ENCODE measurements around the gene RCBTB2.

RCBTB2 gene

GRCh38 chr13:48549658-48550057, 16.8 kb upstream of the RCBTB2 start:
- Mint-ChIP-seq H3K36me3 (no peaks in the 10 kb centered on the region), H3K27ac (no peak overlapping the region), H3K4me3 (no peak overlapping the region), H3K4me1 (no peaks in the 10 kb centered on the region), H3K9me3 (no peaks in the 10 kb centered on the region)
- DNase-seq (ENCODE audit: low spot score in 2 of 2), result no peak
- ATAC-seq, result no peak

DNA sequence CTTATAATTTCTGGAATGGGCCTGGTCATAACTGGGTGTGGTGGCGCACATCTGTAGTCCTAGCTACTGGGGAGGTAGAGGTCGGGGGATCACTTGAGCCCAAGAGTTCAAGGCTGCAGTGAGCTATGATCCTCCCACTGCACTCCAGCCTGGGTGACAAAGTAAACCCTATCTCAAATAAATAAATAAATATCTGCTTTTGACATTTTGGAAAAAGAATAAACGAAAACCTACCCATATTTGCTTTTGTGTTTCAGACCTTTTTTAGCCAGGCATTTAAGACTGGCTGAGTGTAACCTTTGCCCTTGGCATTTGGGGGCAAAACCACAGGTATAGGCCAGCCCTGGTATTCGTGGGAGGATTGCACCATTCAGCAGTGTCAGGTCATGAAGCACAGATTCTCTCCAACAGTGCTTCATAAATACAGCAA, 14.8 kb upstream of the RCBTB2 start:
- ATAC-seq (no peak), DNase-seq (ENCODE audit: low spot score in 2 of 2) (no peak)
- no peaks in the 10 kb centered on the region for H3K9me3 Mint-ChIP-seq
- no peaks in the 10 kb centered on the region for H3K36me3 Mint-ChIP-seq
- H3K27ac Mint-ChIP-seq, result no peak overlapping the region
- no peaks in the 10 kb centered on the region for H3K4me1 Mint-ChIP-seq
- H3K4me3 Mint-ChIP-seq, result no peak overlapping the region

DNA sequence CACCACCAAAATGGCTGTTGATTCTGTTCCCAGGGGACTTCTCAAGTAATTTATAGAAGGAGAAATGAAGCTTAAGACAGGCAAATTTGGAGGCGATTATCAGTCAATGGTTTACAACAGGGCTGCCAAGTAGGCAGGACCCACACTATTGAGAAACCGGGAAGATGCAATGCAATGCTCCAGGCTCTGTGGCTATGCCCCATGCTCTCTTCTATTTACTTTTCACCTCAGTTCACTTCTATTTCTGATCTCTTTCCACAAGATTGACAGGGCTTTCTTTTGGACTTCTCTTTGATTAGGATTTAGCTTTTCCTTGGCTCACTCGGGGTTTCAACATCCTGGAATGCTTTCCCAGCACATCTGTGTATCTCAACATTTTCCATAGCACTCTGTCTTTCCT, 12.7 kb upstream of the RCBTB2 start:
- Mint-ChIP-seq H3K27ac (no peak overlapping the region), H3K9me3 (no peaks in the 10 kb centered on the region), H3K4me1 (no peaks in the 10 kb centered on the region), H3K4me3 (no peak overlapping the region), H3K36me3 (no peaks in the 10 kb centered on the region)
- DNase-seq (ENCODE audit: low spot score in 2 of 2), result no peak
- ATAC-seq, result no peak

GRCh38 chr13:48542581-48543341, 9.9 kb upstream of the RCBTB2 start:
- H3K36me3 Mint-ChIP-seq, result no peaks in the 10 kb centered on the region
- no peaks in the 10 kb centered on the region for H3K9me3 Mint-ChIP-seq
- no peak overlapping the region for H3K4me3 Mint-ChIP-seq
- ATAC-seq, result no peak
- H3K4me1 Mint-ChIP-seq, result peaks cover 5% of the 10 kb centered on the region
- no peak overlapping the region for H3K27ac Mint-ChIP-seq
- DNase-seq (ENCODE audit: low spot score in 2 of 2), result no peak

DNA sequence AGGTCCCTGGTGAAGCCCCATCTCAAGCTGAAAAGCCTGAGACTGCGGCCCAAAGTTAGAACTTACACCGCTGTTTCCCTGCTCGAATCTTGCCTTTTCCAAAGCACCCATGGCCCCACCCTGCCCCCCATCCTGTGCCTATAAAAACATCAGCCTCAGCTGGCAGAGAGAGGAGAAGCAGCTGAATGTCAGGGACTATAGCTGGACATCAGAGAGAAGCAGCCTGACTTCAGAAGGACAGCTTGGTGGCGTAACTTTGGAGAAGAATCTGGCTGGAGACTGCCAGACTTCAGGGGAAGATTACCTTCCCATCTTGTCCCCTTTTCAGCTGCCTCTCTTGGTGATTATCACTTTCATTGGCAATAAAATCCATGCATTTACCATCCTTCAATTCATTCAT, 9.3 kb upstream of the RCBTB2 start:
- Mint-ChIP-seq H3K4me3 (no peak overlapping the region), H3K36me3 (no peaks in the 10 kb centered on the region), H3K27ac (no peak overlapping the region), H3K9me3 (peaks cover 4% of the 10 kb centered on the region), H3K4me1 (peaks cover 5% of the 10 kb centered on the region)
- ATAC-seq, result no peak
- no peak for DNase-seq (ENCODE audit: low spot score in 2 of 2)

DNA sequence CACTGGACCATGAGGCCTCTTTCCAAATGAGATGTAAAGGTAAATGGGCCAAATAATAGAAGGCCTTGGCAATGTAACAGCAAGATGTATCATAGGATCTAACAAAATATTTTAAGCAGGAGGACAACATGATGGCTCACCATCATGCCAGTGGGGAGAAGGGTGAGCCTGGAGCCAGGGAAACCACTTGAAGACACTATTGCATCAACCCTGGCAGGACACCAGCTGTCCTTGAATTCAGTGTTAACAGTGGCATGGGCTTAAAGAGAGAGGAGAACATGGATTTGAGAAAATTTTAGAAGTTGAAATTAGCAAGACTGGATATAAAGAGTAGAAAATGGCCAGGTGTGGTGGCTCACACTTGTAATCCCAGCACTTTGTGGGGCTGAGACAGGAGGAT, 6.7 kb upstream of the RCBTB2 start:
- ATAC-seq (no peak), DNase-seq (ENCODE audit: low spot score in 2 of 2) (no peak)
- Mint-ChIP-seq H3K27ac (no peak overlapping the region), H3K9me3 (peaks cover 15% of the 10 kb centered on the region), H3K4me3 (no peak overlapping the region), H3K36me3 (no peaks in the 10 kb centered on the region), H3K4me1 (peaks cover 5% of the 10 kb centered on the region)

DNA sequence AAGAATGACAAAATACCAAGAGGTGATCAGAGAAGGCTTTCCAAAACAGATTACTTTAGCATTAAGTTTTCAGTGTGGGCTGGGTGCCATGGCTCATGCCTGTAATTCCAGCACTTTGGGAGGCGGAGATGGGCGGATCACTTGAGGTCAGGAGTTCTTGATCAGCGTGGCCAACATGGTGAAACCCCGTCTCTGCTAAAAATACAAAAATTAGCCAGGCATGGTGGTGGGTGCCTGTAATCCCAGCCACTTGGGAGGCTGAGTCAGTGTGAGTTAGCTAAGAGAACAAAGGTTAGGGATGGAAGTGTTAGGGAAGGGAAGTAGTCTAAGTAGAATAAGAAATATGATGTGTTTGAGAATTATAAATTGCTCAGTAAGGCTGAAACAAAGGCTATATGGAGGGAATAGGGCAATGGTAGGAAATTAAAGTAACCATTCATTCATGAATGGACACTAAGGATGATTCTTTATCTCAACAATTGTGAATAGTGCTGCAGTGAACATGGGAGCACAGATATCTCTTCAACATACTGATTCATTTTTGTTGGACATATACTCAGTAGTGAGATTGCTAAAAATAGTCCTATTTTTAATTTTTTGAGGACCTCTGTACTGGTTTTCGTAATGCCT, 3.9 kb upstream of the RCBTB2 start:
- no peak for DNase-seq (ENCODE audit: low spot score in 2 of 2)
- no peak overlapping the region for H3K27ac Mint-ChIP-seq
- ATAC-seq, result no peak
- peaks cover 19% of the 10 kb centered on the region for H3K36me3 Mint-ChIP-seq
- peaks cover 15% of the 10 kb centered on the region for H3K9me3 Mint-ChIP-seq
- peaks cover 7% of the 10 kb centered on the region for H3K4me1 Mint-ChIP-seq
- H3K4me3 Mint-ChIP-seq, result no peak overlapping the region

DNA sequence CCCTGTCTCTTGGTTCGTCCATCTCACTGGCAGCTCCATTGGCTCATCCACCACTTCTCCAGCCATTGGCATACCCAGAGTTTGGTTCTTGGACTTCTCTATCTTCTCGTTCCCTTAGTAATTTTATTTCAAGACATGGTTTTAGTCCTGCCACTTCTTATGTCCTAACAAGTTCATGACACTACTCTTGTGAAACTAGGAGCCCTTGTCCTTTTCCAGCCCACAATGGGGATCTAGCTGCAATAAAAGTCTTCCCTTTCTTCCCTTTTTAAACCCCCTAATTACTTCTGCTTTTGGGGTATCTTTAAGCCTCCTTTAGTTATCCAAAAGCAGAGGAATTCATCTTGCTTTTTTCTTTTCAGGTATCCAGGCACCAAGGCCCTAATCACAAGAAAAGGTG, 2.9 kb upstream of the RCBTB2 start:
- no peak for ATAC-seq
- H3K9me3 Mint-ChIP-seq, result peaks cover 15% of the 10 kb centered on the region
- DNase-seq (ENCODE audit: low spot score in 2 of 2), result no peak
- H3K4me1 Mint-ChIP-seq, result peaks cover 17% of the 10 kb centered on the region
- no peak overlapping the region for H3K4me3 Mint-ChIP-seq
- no peak overlapping the region for H3K27ac Mint-ChIP-seq
- H3K36me3 Mint-ChIP-seq, result peaks cover 24% of the 10 kb centered on the region

DNA sequence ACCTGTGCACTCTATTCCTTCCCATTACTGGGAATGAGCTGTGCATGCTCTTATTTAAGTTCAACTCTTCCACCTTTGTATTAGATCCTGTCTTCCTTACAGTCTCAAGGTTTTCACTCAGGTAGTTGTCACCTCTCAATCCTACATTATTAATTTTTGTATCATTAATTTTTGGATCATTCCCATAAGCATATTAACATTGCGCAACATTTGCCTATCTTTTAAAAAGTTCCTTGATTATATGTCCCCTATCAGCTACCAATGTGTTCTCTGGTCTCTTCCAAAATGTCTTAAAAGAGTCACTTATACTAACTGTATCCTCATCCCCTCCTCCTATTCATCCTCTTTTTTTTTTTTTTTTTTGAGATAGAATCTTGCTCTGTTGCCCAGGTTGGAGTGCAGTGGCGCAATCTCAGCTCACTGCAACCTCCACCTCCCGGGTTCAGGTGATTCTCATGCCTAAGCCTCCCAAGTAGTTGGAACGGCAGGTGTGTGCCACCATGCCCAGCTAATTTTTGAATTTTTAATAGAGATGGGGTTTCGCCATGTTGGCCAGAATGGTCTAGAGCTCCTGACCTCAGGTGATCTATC, 2.1 kb upstream of the RCBTB2 start:
- no peak overlapping the region for H3K27ac Mint-ChIP-seq
- H3K9me3 Mint-ChIP-seq, result peaks cover 15% of the 10 kb centered on the region
- H3K36me3 Mint-ChIP-seq, result peaks cover 24% of the 10 kb centered on the region
- DNase-seq (ENCODE audit: low spot score in 2 of 2) (no peak), ATAC-seq (no peak)
- no peak overlapping the region for H3K4me3 Mint-ChIP-seq
- H3K4me1 Mint-ChIP-seq, result peaks cover 24% of the 10 kb centered on the region

- ATAC-seq, result no peak
- H3K27ac Mint-ChIP-seq, result peak overlapping the region; percentile 98
- H3K4me3 Mint-ChIP-seq, result peak overlapping the region; percentile 84
- H3K9me3 Mint-ChIP-seq, result peaks cover 15% of the 10 kb centered on the region
- H3K4me1 Mint-ChIP-seq, result peaks cover 24% of the 10 kb centered on the region
- DNase-seq (ENCODE audit: low spot score in 2 of 2), result no peak
- H3K36me3 Mint-ChIP-seq, result peaks cover 24% of the 10 kb centered on the region
Measured at GRCh38 chr13:48533961-48534600, 1.2 kb upstream of the RCBTB2 start.

GRCh38 chr13:48532256-48532505, 699 bp downstream of the RCBTB2 start:
- DNase-seq (ENCODE audit: low spot score in 2 of 2) (no peak), ATAC-seq (peak; percentile 52)
- Mint-ChIP-seq H3K9me3 (peaks cover 11% of the 10 kb centered on the region), H3K36me3 (peaks cover 24% of the 10 kb centered on the region), H3K27ac (peak overlapping the region; percentile 98), H3K4me3 (peak overlapping the region; percentile 84), H3K4me1 (peaks cover 30% of the 10 kb centered on the region)

- Mint-ChIP-seq H3K4me1 (peaks cover 30% of the 10 kb centered on the region), H3K9me3 (peaks cover 9% of the 10 kb centered on the region), H3K27ac (peak overlapping the region; percentile 98), H3K4me3 (peak overlapping the region; percentile 84), H3K36me3 (peaks cover 24% of the 10 kb centered on the region)
- ATAC-seq, result peak; percentile 1
- DNase-seq (ENCODE audit: low spot score in 2 of 2), result peak in 1 of 2 donors; percentile 14
Measured at GRCh38 chr13:48531416-48532255, 1.2 kb downstream of the RCBTB2 start.

DNA sequence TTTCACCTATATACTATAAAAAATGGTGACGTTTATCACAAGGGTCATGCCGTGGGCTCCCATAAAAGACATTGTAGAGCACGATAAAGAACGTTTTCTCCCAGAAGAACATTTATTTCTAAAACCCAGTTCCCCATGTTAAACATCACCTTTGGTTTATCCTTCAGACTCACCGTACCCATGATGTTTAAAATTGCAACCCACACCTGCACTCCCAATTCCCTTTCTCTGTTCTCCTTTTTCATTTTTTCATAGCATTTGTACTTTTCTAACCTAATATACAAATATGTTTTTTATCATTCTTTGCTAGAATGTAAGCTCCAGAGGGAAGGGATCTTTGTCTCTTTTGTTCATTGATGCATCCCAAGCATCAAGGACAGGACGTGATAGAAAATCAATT, 2.0 kb downstream of the RCBTB2 start:
- ATAC-seq, result no peak
- Mint-ChIP-seq H3K27ac (peak overlapping the region; percentile 98), H3K9me3 (peaks cover 4% of the 10 kb centered on the region), H3K36me3 (peaks cover 24% of the 10 kb centered on the region), H3K4me3 (peak overlapping the region; percentile 84), H3K4me1 (peaks cover 32% of the 10 kb centered on the region)
- no peak for DNase-seq (ENCODE audit: low spot score in 2 of 2)

DNA sequence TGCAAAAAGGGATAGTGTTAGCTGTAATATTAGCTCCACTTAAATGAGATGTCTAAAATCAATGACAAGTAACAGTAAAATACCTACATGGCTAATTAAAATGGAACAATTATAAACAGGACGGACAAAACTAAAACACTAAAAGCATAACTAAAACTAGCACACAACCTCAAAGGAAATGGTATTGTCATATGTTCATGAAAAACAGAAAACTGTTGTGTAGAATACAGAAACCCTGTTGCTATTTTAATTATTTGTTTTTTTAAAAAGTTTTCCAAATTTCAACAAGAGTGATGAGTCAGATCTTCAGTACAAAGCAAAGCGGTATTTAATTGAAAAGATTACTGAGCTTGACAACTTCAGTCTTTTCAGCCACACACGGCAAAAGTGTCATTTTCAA, 4.2 kb downstream of the RCBTB2 start:
- Mint-ChIP-seq H3K4me1 (peaks cover 39% of the 10 kb centered on the region), H3K27ac (peak overlapping the region; percentile 98), H3K36me3 (peaks cover 24% of the 10 kb centered on the region), H3K9me3 (no peaks in the 10 kb centered on the region), H3K4me3 (peak overlapping the region; percentile 31)
- ATAC-seq (no peak), DNase-seq (ENCODE audit: low spot score in 2 of 2) (no peak)

GRCh38 chr13:48527955-48528354, 4.9 kb downstream of the RCBTB2 start:
- ATAC-seq (no peak), DNase-seq (ENCODE audit: low spot score in 2 of 2) (no peak)
- Mint-ChIP-seq H3K9me3 (no peaks in the 10 kb centered on the region), H3K27ac (peak overlapping the region; percentile 98), H3K36me3 (peaks cover 17% of the 10 kb centered on the region), H3K4me1 (peaks cover 39% of the 10 kb centered on the region), H3K4me3 (peak overlapping the region; percentile 31)

Measured in stimulated activated effector memory CD8-positive, alpha-beta T cell treated with anti-CD3 and anti-CD28 coated beads, Interleukin-12 subunit alpha, Interleukin-12 subunit beta, amount 100 ng/mL, for 72 hours (primary cell).